ENCODE data around the gene BCL2. TPM values are rescaled to one million over a fixed set of nuclear protein-coding genes. Genes with fewer than 3 reads are reported as not detected.

BCL2 gene
- total RNA-seq, 1 experiment from 2014 or later: 2.5 TPM

DNA sequence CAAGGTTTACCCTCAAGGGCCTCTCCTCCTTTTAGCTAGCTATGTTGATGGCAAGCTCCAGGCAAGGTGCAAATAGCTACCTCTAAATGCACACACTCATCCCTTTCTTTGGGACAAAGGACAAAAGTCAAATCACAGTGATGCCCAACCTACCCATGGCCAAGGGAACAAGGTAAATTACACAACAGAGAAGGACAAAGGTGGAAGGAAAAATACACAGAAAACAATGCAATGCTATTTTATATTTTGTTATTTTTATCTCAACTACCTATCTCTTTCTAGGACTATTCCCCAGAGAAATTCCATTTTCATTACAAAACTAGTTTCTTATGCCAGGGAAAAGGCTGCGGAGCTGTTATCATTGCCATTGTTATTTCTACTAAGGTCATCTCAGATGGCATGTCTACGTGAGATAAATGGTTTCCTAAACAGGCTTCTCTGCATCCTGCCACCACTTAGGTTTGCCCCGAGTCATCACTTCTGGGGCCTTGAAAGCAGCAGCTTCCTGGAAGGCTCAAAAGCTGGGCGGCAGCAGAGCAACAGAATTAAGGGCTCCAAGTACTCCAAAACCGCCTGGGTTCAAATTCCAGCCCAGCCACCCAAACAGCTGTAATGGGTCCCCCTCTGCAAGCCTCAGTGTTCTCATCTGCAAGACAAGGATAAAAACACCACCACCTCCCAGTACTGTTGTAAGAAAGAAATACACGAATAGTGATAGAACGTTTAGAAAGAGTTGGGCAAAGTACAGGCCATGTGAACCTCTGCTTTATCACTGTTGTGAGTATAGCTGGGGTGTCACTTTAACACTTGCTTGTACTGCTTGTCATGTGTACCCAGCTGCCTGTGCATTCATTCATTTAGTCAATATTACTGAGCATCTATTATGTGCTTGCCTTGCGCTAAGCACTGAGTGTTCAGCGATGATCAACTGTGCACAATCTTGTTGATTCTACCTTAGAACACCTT, 20.9 kb downstream of the BCL2 start:
- H3K9ac ChIP-seq (ENCODE audit: low read length): no peak overlapping the region
- ChIA-PET POLR2A (interaction anchor here (0.8 kb wide), 1 partner anchor 25 kb away, joined by 3 read pairs; no protein-coding TSS in a partner anchor), RAD21 (ENCODE audit: low non-redundant PET in 1 of 2, low total read pairs in 2 of 2, uncharacterized antibody in 2 of 2, unreplicated experiment in 2 of 2) (no interaction called here), CTCF (no interaction called here)
- H3K4me2 ChIP-seq (ENCODE audit: low read length): no peak overlapping the region
- H3K27ac ChIP-seq (ENCODE audit: low read depth, low read length): no peak overlapping the region
- no peak overlapping the region for H3K4me3 ChIP-seq (replicated peaks in 1 of 2; ENCODE audit: low read depth in 1 of 2, low read length in 2 of 2)
- H4K20me1 ChIP-seq (ENCODE audit: insufficient read depth): no peaks in the 10 kb centered on the region
- H3K9me3 ChIP-seq (ENCODE audit: control insufficient read depth in 1 of 2, insufficient read depth in 1 of 2, low read depth in 1 of 2, low read length in 2 of 2): no peaks in the 10 kb centered on the region
- BruUV-seq (replicated peaks): no TSS peak
- no peak overlapping the region for H2AFZ ChIP-seq (ENCODE audit: low read depth, low read length, poor library complexity, severe bottlenecking)
- H3K36me3 ChIP-seq (ENCODE audit: control insufficient read depth in 1 of 2, insufficient read depth in 2 of 2, low read length in 2 of 2): no peaks in the 10 kb centered on the region
- no peak for TF ChIP-seq POLR2AphosphoS5 (IDR thresholded peaks at IDR 0.05; ENCODE audit: low read depth, low read length)
- no peak for TF ChIP-seq SIN3A (IDR thresholded peaks at IDR 0.05; ENCODE audit: low read depth)
- TF ChIP-seq EGR1 (IDR thresholded peaks at IDR 0.05; ENCODE audit: low read depth): no peak
- TF ChIP-seq CEBPB (IDR thresholded peaks at IDR 0.05; ENCODE audit: low read depth): no peak
- TF ChIP-seq TCF7L2 (IDR thresholded peaks at IDR 0.05; ENCODE audit: borderline replicate concordance, extremely low read depth, insufficient read depth, insufficient read length): no peak
- TF ChIP-seq, protein P1, sequence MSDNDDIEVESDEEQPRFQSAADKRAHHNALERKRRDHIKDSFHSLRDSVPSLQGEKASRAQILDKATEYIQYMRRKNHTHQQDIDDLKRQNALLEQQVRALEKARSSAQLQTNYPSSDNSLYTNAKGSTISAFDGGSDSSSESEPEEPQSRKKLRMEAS (IDR thresholded peaks at IDR 0.05): no peak
- no peak for TF ChIP-seq YY1 (IDR thresholded peaks at IDR 0.05; ENCODE audit: extremely low read depth, insufficient replicate concordance, low read depth, low read length)
- no peak for TF ChIP-seq CBX3 (IDR thresholded peaks at IDR 0.05; ENCODE audit: low read depth)
- no peak for TF ChIP-seq ZNF274 (IDR thresholded peaks at IDR 0.05; ENCODE audit: low read depth, low read length)
- TF ChIP-seq, protein P2, sequence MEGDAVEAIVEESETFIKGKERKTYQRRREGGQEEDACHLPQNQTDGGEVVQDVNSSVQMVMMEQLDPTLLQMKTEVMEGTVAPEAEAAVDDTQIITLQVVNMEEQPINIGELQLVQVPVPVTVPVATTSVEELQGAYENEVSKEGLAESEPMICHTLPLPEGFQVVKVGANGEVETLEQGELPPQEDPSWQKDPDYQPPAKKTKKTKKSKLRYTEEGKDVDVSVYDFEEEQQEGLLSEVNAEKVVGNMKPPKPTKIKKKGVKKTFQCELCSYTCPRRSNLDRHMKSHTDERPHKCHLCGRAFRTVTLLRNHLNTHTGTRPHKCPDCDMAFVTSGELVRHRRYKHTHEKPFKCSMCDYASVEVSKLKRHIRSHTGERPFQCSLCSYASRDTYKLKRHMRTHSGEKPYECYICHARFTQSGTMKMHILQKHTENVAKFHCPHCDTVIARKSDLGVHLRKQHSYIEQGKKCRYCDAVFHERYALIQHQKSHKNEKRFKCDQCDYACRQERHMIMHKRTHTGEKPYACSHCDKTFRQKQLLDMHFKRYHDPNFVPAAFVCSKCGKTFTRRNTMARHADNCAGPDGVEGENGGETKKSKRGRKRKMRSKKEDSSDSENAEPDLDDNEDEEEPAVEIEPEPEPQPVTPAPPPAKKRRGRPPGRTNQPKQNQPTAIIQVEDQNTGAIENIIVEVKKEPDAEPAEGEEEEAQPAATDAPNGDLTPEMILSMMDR (IDR thresholded peaks at IDR 0.05 in 2 of 3, conservative IDR thresholded peaks at IDR 0.05 in 1 of 3; ENCODE audit: borderline replicate concordance in 1 of 3, insufficient read depth in 1 of 3, low read depth in 2 of 3, low read length in 2 of 3): no peak
- TF ChIP-seq, protein P3, sequence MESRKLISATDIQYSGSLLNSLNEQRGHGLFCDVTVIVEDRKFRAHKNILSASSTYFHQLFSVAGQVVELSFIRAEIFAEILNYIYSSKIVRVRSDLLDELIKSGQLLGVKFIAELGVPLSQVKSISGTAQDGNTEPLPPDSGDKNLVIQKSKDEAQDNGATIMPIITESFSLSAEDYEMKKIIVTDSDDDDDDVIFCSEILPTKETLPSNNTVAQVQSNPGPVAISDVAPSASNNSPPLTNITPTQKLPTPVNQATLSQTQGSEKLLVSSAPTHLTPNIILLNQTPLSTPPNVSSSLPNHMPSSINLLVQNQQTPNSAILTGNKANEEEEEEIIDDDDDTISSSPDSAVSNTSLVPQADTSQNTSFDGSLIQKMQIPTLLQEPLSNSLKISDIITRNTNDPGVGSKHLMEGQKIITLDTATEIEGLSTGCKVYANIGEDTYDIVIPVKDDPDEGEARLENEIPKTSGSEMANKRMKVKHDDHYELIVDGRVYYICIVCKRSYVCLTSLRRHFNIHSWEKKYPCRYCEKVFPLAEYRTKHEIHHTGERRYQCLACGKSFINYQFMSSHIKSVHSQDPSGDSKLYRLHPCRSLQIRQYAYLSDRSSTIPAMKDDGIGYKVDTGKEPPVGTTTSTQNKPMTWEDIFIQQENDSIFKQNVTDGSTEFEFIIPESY (IDR thresholded peaks at IDR 0.05; ENCODE audit: extremely low read depth, insufficient replicate concordance, low read length): no peak
- TF ChIP-seq POLR2A (IDR thresholded peaks at IDR 0.05; ENCODE audit: borderline replicate concordance, extremely low read depth, insufficient read depth, insufficient read length): no peak
- TF ChIP-seq JUND (IDR thresholded peaks at IDR 0.05): no peak
- no peaks in the 10 kb centered on the region for H3K27me3 ChIP-seq (ENCODE audit: insufficient read depth, low read length)
- DNase-seq (ENCODE audit: low read depth, low spot score): no peak
- H3K79me2 ChIP-seq (ENCODE audit: insufficient read depth, low read length): no peaks in the 10 kb centered on the region
- H3K9me2 ChIP-seq (ENCODE audit: insufficient read depth): no peaks in the 10 kb centered on the region; the same call in 1 of the 2 replicates
- intact Hi-C loops (cut with micrococcal nuclease): no loop called here
- ATAC-seq: no peak
- no peaks in the 10 kb centered on the region for H3K4me1 ChIP-seq (ENCODE audit: control insufficient read depth in 1 of 2, insufficient read depth in 2 of 2, low read length in 2 of 2)
